Keratinocyte (primary cell): Measurements from ENCODE around the gene OR4C3. TPM values are rescaled to one million over a fixed set of nuclear protein-coding genes. Genes with fewer than 3 reads are reported as not detected.
"Not testable (repeated sequence)": the region's sequence is repeated elsewhere in the genome, so short reads cannot be mapped to it uniquely, and the experiment has no call there.

Experiments
- DNase-seq: peaks from one replicate; pipeline ENCODE4 v3.0.0-alpha.2; 2011; ENCODE audit warnings: low read depth, missing footprints, low spot score
- FAIRE-seq: peaks from 2 replicates; lab custom pipeline; 2011; peaks lifted over from hg19 to GRCh38; lab: Jason Lieb, UNC
- H2AFZ ChIP-seq: 2 replicates; pipeline ENCODE4 v1.6.0; 2012; ENCODE audit warnings: low read length, control low read depth, inconsistent platforms; ENCODE audit not compliant: control insufficient read depth
- H3K27ac ChIP-seq: 2 replicates; pipeline ENCODE4 v1.5.1; 2011; ENCODE audit warnings: low read length; ENCODE audit not compliant: control insufficient read depth, insufficient read depth
- H3K27me3 ChIP-seq: 3 replicates; pipeline ENCODE4 v1.6.0; 2011; ENCODE audit warnings: low read length; ENCODE audit not compliant: control insufficient read depth, insufficient read depth; ENCODE audit errors: extremely low read depth
- H3K36me3 ChIP-seq, 2 experiments: 2 replicates in 1 of 2; 3 replicates in 1 of 2; pipeline ENCODE4 v1.5.1; 2011; ENCODE audit warnings: low read length in 2 of 2, mild to moderate bottlenecking in 1 of 2; ENCODE audit not compliant: control insufficient read depth in 2 of 2, insufficient read depth in 2 of 2; ENCODE audit errors: extremely low read depth in 1 of 2
- H3K4me1 ChIP-seq: 3 replicates; pipeline ENCODE4 v1.5.1; 2011; ENCODE audit warnings: low read length; ENCODE audit not compliant: control insufficient read depth, insufficient read depth; ENCODE audit errors: extremely low read depth
- H3K4me2 ChIP-seq: 3 replicates; pipeline ENCODE4 v1.6.0; 2011; ENCODE audit warnings: low read depth, low read length; ENCODE audit not compliant: control insufficient read depth, insufficient read depth; ENCODE audit errors: extremely low read depth
- H3K4me3 ChIP-seq, 3 experiments: fragments of 200-600 bp in 1 of 3; sonication (generic) in 1 of 3; 2 replicates in 2 of 3; 3 replicates in 1 of 3; pipeline ENCODE4 v1.5.1; 2011 to 2016; ENCODE audit warnings: low read length in 3 of 3, mild to moderate bottlenecking in 3 of 3, control low read depth in 2 of 3, inconsistent platforms in 1 of 3, low read depth in 1 of 3, mixed read lengths in 1 of 3, mixed run types in 1 of 3, moderate library complexity in 1 of 3; ENCODE audit not compliant: control insufficient read depth in 2 of 3, insufficient read depth in 2 of 3; ENCODE audit errors: extremely low read depth in 1 of 3
- H3K79me2 ChIP-seq: 2 replicates; pipeline ENCODE4 v1.6.0; 2012; ENCODE audit warnings: low read length; ENCODE audit not compliant: control insufficient read depth, insufficient read depth
- H3K9ac ChIP-seq: 3 replicates; pipeline ENCODE4 v1.6.0; 2011; ENCODE audit warnings: low read length; ENCODE audit not compliant: control insufficient read depth, insufficient read depth; ENCODE audit errors: extremely low read depth
- H3K9me1 ChIP-seq: 3 replicates; pipeline ENCODE4 v1.6.0; 2011; ENCODE audit warnings: low read length; ENCODE audit not compliant: control insufficient read depth, insufficient read depth; ENCODE audit errors: extremely low read depth
- H3K9me3 ChIP-seq: 2 replicates; pipeline ENCODE4 v1.5.1; 2012; ENCODE audit warnings: low read depth, low read length; ENCODE audit not compliant: control insufficient read depth
- H4K20me1 ChIP-seq: 3 replicates; pipeline ENCODE4 v1.6.0; 2011; ENCODE audit warnings: low read length; ENCODE audit not compliant: control insufficient read depth, insufficient read depth; ENCODE audit errors: extremely low read depth
- EZH2 ChIP-seq: IDR thresholded peaks from one replicate; pipeline ENCODE4 v1.6.1; 2012; ENCODE audit warnings: inconsistent platforms, mild to moderate bottlenecking, low read length, moderate library complexity
- dilution Hi-C: fragments of 300-500 bp; cut with MboI; formaldehyde crosslinking; loops from one replicate; pipeline ENCODE4 v1.7.0; 2020; ENCODE audit warnings: low sequenced_read_pairs; ENCODE audit not compliant: extremely low pct_ligation_motif_present
- polyA plus RNA-seq, 5 experiments: library from polyadenylated mRNA; depleted of rRNA in 3 of 5; stranded (reverse) in 3 of 5; stranded (forward) in 1 of 5; unstranded in 1 of 5; fragments of >200 nt; gene quantifications; 1 replicate in 1 of 5; 2 replicates in 3 of 5; 3 replicates in 1 of 5; pipeline versions ENCODE4 v1.2.1 to v1.2.3, GENCODE V29; 2011 to 2012; ENCODE audit warnings: missing spikeins in 2 of 5, low read depth in 1 of 5, low replicate concordance in 1 of 5
- TF ChIP-seq, protein P1 (sequence below), 3 experiments: IDR thresholded peaks in 1 of 3; conservative IDR thresholded peaks in 1 of 3; optimal IDR thresholded peaks in 1 of 3; 2 replicates in 2 of 3; 3 replicates in 1 of 3; pipeline versions ENCODE3 to v1.5.1; 2011; ENCODE audit warnings: low read length in 3 of 3, mild to moderate bottlenecking in 3 of 3, moderate library complexity in 2 of 3, control low read depth in 1 of 3, inconsistent platforms in 1 of 3; ENCODE audit not compliant: insufficient read depth in 2 of 3; ENCODE audit errors: extremely low read depth in 1 of 3

OR4C3 gene
- polyA plus RNA-seq, 1 donor (not counting 4 experiments of a cell fraction or from before 2014, with no cell fraction given), result not detected

- no peaks in the 10 kb centered on the region for H3K79me2 ChIP-seq
- no peaks in the 10 kb centered on the region for H4K20me1 ChIP-seq
- H3K9ac ChIP-seq, result no peak overlapping the region
- no peak overlapping the region for H2AFZ ChIP-seq
- no peak overlapping the region for H3K4me3 ChIP-seq
- dilution Hi-C loops, result no loop called here
- no peaks in the 10 kb centered on the region for H3K27me3 ChIP-seq
- DNase-seq (no peak), FAIRE-seq (no peak)
- no peaks in the 10 kb centered on the region for H3K9me3 ChIP-seq
- H3K4me2 ChIP-seq, result no peak overlapping the region
- H3K27ac ChIP-seq, result no peak overlapping the region
- TF ChIP-seq EZH2, result no peak
- TF ChIP-seq, protein P1, sequence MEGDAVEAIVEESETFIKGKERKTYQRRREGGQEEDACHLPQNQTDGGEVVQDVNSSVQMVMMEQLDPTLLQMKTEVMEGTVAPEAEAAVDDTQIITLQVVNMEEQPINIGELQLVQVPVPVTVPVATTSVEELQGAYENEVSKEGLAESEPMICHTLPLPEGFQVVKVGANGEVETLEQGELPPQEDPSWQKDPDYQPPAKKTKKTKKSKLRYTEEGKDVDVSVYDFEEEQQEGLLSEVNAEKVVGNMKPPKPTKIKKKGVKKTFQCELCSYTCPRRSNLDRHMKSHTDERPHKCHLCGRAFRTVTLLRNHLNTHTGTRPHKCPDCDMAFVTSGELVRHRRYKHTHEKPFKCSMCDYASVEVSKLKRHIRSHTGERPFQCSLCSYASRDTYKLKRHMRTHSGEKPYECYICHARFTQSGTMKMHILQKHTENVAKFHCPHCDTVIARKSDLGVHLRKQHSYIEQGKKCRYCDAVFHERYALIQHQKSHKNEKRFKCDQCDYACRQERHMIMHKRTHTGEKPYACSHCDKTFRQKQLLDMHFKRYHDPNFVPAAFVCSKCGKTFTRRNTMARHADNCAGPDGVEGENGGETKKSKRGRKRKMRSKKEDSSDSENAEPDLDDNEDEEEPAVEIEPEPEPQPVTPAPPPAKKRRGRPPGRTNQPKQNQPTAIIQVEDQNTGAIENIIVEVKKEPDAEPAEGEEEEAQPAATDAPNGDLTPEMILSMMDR (optimal IDR thresholded peaks at IDR 0.05 in 1 of 3, IDR thresholded peaks at IDR 0.05 in 1 of 3, conservative IDR thresholded peaks at IDR 0.05 in 1 of 3; ENCODE audit: extremely low read depth in 1 of 3, insufficient read depth in 2 of 3, low read length in 3 of 3), result no peak
- no peaks in the 10 kb centered on the region for H3K36me3 ChIP-seq
- H3K4me1 ChIP-seq, result no peaks in the 10 kb centered on the region
- H3K9me1 ChIP-seq, result no peaks in the 10 kb centered on the region
Measured at GRCh38 chr11:48341466-48341865, 16.7 kb downstream of the OR4C3 start.

DNA sequence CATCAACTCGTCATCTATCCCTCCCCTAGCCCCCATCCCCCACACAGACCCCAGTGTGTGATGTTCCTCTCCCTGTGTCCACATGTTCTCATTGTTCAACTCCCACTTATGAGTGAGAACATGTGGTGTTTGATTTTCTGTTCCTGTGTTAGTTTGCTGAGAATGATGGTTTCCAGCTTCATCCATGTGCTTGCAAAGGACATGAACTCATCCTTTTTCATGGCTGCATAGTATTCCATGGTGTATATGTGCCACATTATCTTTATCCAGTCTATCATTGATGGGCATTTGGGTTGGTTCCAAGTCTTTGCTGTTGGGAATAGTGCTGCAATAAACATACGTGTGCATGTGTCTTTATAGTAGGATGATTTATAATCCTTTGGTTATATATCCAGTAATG lies 17.8 kb downstream of the OR4C3 start:
- H3K9me1 ChIP-seq, H3K27ac ChIP-seq, H3K4me2 ChIP-seq, H3K4me3 ChIP-seq, H3K9ac ChIP-seq, H4K20me1 ChIP-seq, H3K27me3 ChIP-seq, DNase-seq, dilution Hi-C loops, H3K4me1 ChIP-seq, FAIRE-seq, H3K9me3 ChIP-seq, H3K79me2 ChIP-seq, H3K36me3 ChIP-seq, H2AFZ ChIP-seq: not testable (repeated sequence)

- H3K36me3 ChIP-seq, H3K4me2 ChIP-seq, H3K9me3 ChIP-seq, H3K79me2 ChIP-seq, H3K9me1 ChIP-seq, H2AFZ ChIP-seq, H3K4me1 ChIP-seq, H3K27ac ChIP-seq, H3K9ac ChIP-seq, H3K27me3 ChIP-seq, FAIRE-seq, H4K20me1 ChIP-seq, DNase-seq, H3K4me3 ChIP-seq, dilution Hi-C loops: not testable (repeated sequence)
Measured at GRCh38 chr11:48346286-48346685, 21.6 kb downstream of the OR4C3 start.
